ENCODE measurements around the gene RCE1. TPM values are rescaled to one million over a fixed set of nuclear protein-coding genes. Genes with fewer than 3 reads are reported as not detected.
"Not testable (repeated sequence)": the region's sequence is repeated elsewhere in the genome, so short reads cannot be mapped to it uniquely, and the experiment has no call there.

The RCE1 gene, protein sequence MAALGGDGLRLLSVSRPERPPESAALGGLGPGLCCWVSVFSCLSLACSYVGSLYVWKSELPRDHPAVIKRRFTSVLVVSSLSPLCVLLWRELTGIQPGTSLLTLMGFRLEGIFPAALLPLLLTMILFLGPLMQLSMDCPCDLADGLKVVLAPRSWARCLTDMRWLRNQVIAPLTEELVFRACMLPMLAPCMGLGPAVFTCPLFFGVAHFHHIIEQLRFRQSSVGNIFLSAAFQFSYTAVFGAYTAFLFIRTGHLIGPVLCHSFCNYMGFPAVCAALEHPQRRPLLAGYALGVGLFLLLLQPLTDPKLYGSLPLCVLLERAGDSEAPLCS
- 10 to 100 TPM; 25.5 to 28.3 TPM for total RNA-seq
- long read RNA-seq, transcript RCE1-201 (8 exons, 1,485 nt), result major isoform, 34 of 55 reads
- long read RNA-seq, transcript RCE1-203 (8 exons, 1,428 nt), result minor isoform, 5 of 55 reads
- long read RNA-seq, transcript RCE1-202 (7 exons, 1,379 nt), result minor isoform, 8 of 55 reads
- long read RNA-seq, partial matches to known transcripts, result 6 of 55 reads
- long read RNA-seq, other reads (novel, unspliced or antisense), result 2 of 55 reads

GRCh38 chr11:66842896-66843775 is at the start of gene RCE1:
Gene RCE1 (plus strand): TSS chr11:66843441. CDS start chr11:66843456, 15 bp downstream.
- ATAC-seq (peak; percentile 92), DNase-seq (peak; percentile 86 to 93)
- intact Hi-C loops (cut with DNase I, micrococcal nuclease), result no loop called here

- DNase-seq; intact Hi-C loops (cut with DNase I, micrococcal nuclease); ATAC-seq: not testable (repeated sequence)
Measured at GRCh38 chr11:66799815-66800214, 43.4 kb upstream of the RCE1 start.

DNA sequence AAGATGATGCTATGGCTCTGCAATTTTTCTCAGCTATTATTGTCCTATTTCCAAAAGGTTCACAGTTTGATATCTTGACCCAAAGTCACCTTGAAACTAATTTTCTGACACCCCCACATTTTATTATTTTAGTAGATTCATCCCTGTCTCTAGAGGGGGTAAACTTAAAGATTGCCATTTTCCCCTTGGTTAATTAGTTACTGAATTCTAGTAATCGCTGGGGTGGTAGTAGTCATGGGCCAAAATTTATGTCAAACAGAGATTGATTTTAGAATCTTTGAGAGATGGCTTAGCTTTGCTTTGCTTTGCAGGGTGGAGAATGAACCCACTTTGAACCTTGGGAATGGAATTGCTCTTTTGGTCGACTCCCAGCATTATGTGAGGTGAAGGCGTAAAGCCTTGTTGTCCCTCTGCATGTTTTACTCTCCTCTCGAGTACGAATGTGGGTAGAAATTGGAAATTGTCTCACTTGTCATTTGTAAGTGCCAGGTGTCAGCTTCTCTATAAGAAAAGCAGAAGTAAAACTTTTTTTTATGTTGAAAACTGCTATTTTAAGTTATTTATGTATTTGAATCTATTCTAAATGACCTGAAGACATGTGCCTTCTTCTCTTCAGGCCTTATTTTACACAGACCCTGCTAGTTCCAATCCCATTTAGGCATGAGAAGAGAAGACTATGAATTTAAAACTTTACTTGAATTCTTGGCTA is 42.4 kb upstream of the RCE1 start:
- intact Hi-C loops (cut with DNase I, micrococcal nuclease), result no loop called here
- DNase-seq, result no peak
- ATAC-seq, result no peak

DNA sequence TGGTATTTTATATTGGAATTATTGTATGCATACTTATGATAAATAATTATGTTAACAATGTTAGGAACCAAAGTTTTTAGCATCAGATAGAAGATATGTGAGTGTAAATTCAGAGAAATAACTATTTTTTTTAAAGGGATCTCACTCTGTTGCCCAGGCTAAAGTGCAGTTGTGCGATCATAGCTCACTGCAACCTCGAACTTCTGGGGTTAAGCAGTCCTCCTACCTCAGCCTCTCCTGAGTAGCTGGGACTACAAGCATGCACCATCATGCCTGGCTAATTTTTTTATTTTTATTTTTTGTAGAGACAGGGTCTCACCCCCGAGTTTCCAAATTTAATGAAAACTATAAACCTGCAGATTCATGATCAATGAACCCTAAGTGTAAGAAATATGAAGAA is 33.6 kb upstream of the RCE1 start:
- DNase-seq (no peak), ATAC-seq (no peak)
- intact Hi-C loops (cut with DNase I, micrococcal nuclease), result no loop called here

DNA sequence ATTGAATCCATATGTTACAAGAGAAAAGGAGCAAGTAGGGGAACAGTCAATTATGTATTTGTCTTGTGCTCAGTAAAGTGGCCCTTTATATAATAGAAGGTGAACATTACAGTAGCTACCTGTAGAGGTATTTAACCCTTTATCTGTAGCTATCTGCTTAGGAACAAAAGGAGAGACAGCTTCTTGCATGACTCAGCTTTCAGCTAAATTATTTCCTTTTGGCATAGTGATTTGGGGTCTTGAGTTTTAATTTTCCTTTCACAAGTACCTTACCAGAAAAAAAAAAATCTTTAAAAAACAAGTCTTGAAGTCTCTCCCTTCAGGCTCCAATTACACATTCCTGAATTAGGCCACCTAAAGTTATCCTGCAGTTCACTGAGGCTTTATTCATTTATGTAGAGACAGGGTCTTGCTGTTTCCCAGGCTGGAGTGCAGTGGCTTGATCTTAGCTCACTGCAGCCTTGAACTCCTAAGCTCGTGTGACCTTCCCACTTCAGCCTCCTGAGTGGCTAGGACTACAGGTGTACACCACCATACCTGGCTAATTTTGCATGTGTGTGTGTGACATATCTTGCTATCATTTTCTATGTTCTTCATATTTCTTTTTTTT is 32.6 kb upstream of the RCE1 start:
- DNase-seq (no peak), ATAC-seq (no peak)
- intact Hi-C loops (cut with DNase I, micrococcal nuclease), result no loop called here

DNA sequence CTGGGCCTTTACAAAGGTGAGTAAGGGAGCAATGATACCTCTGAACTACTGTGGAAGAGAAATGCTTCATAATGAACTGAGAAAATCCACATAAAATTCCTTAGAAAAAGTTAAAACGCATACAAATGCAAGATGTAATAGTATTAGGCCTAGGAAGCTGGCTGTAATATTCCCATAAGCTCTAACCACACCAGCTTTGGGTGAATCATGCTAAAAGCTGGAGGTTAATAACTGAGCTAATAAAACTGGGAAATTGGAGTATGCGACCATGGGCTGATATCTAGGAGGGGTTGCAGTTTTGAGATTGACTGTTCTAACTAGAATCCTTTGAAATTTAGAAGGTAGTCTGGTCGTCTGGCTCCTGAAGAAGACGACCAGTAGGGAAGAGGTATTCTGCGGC is 28.6 kb upstream of the RCE1 start:
- no peak for ATAC-seq
- intact Hi-C loops (cut with DNase I, micrococcal nuclease), result no loop called here
- DNase-seq, result no peak

DNA sequence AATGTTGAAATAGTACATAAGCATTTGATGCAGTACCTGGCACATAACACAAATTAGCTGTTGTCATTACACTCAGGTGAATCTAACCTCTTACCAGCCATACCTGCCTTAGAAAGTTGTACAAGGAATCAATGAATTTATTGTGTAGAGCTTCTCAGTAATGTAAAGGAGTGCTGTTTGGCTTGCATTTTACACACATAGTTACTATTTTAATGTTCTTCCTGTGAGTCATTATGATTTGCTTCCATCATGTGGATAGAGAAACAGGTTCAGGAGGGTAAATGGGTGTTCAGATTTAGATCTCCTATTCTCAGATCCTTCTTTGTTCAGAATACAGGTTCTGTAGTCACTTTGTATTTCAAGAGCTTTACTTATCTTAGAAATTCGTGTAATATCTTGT is 27.6 kb upstream of the RCE1 start:
- intact Hi-C loops (cut with DNase I, micrococcal nuclease), result no loop called here
- DNase-seq (no peak), ATAC-seq (no peak)

- no peak for DNase-seq
- intact Hi-C loops (cut with DNase I, micrococcal nuclease), result no loop called here
- ATAC-seq, result no peak
Measured at GRCh38 chr11:66818231-66818955, 24.8 kb upstream of the RCE1 start.

DNA sequence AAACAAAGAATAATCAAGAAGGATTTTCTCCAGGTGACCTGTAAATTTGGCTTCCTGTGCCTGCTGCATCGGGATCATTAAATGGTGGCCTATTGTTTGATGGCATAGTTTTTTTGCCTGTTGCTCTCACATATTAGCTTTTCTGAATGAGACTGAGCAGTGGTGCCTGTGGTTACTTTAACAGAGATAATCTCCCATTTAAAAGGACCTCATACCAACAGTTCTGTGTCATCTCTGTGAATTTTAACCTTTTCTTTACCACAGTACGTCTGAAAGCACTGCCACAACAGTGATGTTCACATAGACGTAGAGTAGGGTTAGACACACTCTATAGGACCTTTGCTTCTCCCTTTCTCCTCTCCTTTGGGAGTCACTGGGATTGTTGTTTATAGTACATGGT is 22.9 kb upstream of the RCE1 start:
- no peak for ATAC-seq
- intact Hi-C loops (cut with DNase I, micrococcal nuclease), result no loop called here
- no peak for DNase-seq

DNA sequence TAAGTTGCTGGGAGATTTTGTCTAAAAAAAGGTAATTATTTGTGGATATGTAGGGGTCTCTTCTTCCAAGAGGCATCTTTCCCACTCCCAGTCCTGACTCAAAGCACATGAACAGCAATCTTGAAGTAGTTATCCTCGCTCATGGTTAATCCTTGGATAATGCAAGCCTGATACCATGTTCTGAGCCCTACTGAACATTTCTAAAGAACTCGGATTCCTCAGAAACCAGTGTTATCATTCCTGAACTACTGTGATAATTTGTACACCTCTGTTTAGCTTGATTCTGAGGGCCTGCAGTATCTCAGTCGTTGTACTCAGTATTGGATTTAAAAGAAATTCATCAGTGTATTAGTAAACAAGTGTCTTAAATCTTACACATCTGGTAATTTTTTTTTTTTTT is 22.3 kb upstream of the RCE1 start:
- no peak for DNase-seq
- intact Hi-C loops (cut with DNase I, micrococcal nuclease), result no loop called here
- no peak for ATAC-seq

DNA sequence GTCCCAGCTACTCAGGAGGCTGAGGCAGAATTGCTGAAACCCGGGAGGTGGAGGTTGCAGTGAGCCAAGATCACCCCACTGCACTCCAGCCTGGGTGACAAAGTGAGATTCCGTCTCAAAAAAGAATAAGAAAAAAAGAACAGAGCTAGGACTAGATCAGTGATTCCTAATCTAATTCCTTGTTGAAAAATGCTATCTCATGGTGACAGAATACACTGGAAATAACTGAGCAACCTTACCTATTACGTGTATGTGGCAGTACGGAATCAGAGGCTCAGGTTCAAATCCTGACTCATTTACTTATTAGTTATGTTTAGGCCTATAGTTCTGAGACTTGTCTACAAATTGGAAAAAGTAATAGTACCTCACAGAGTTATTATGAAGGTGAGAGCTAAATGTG is 19.5 kb upstream of the RCE1 start:
- ATAC-seq (no peak), DNase-seq (no peak)
- intact Hi-C loops (cut with DNase I, micrococcal nuclease), result no loop called here

DNA sequence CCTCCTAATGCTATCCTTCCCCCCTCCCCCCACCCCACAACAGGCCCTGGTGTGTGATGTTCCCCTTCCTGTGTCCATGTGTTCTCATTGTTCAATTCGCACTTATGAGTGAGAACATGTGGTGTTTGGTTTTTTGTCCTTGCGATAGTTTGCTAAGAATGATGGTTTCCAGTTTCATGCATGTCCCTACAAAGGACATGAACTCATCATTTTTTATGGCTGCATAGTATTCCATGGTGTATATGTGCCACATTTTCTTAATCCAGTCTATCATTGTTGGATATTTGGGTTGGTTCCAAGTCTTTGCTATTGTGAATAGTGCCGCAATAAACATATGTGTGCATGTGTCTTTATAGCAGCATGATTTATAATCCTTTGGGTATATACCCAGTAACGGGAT is 18.7 kb upstream of the RCE1 start:
- intact Hi-C loops (cut with DNase I, micrococcal nuclease); ATAC-seq; DNase-seq: not testable (repeated sequence)

- DNase-seq (no peak), ATAC-seq (no peak)
- intact Hi-C loops (cut with DNase I, micrococcal nuclease), result loop anchor here (2.0 to 10.0 kb wide), 2 partner anchors 140 kb away; no protein-coding TSS in a partner anchor
Measured at GRCh38 chr11:66834539-66834845, 8.7 kb upstream of the RCE1 start.

- intact Hi-C loops (cut with DNase I, micrococcal nuclease), result loop anchor here (2.0 to 10.0 kb wide), 2 partner anchors 140 kb away; no protein-coding TSS in a partner anchor
- DNase-seq, result no peak
- no peak for ATAC-seq
Measured at GRCh38 chr11:66834943-66835342, 8.3 kb upstream of the RCE1 start.

DNA sequence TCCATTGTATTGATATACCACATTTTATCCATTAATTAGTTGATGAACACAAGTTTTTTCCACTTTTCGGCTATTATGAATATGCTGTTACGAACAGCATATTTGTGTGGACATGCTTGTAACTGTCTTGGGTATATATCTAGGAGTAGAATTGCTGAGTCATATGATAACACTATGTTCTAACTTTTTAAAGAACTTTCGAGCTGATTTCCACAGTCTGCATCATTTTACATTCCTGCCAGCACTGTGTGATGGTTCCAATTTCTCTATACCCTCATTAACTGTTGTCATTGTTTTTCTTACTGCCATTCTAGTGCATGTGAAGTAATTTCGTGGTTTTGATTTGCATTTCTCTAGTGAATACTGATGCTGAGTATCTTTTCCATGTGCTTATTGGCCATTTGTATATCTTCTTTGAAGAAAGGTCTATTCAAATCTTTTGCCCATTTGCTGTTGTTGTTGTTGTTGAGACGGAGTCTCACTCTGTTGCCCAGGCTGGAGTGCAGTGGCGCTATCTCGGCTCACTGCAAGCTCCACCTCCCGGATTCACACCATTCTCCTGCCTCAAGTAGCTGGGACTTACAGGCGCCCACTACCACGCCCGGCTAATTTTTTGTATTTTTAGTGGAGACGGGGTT is 7.4 kb upstream of the RCE1 start:
- intact Hi-C loops (cut with DNase I, micrococcal nuclease), result loop anchor here (2.0 to 10.0 kb wide), 2 partner anchors 141 kb away; no protein-coding TSS in a partner anchor
- no peak for ATAC-seq
- DNase-seq, result no peak

DNA sequence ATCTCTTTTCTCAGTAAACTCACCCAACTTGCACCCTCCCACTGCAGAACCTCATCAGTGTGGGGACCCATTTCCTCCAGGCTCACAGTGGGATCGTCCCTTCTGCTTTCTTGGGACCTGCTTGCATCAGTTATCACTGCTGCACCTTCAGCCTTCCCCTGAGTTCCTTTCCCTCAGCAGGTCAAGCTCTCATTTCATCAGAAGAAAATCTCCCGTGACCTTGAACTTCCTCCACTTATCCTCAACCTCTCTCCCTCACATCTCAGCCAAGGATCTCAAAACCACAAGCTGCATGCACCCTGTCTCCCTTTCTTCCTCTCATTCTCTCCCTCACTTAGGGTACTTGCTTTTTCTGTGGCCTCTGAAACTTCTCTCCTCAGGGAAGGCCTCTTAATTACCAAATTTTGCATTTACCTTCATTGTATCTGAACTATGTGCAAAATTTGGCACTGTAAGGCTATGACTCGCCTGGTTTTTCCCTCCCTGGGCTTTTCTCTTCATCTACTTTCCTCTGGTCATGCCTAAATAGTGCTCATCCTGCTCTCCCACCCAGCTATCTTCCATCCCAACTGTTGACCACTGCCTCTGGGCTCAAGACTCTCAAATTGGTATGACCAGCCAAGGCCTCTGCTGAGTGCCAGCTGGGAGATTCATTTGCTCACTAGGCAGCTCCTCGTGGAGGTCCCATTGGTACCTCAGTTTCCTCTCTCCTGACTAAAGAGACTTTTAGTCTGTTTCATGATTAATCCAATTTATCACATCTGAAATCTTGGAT is 2.7 kb upstream of the RCE1 start:
- ATAC-seq (no peak), DNase-seq (no peak)
- intact Hi-C loops (cut with DNase I, micrococcal nuclease), result no loop called here

GRCh38 chr11:66841861-66842260 is 1.4 kb upstream of the RCE1 start:
- no peak for ATAC-seq
- intact Hi-C loops (cut with DNase I, micrococcal nuclease), result no loop called here
- no peak for DNase-seq

Data from left colon (tissue), 2 donors.